Fibroblast of the aortic adventitia (primary cell): ENCODE data around the gene FLNB. TPM values are rescaled to one million over a fixed set of nuclear protein-coding genes. Genes with fewer than 3 reads are reported as not detected.

Experiments used
- DNase-seq: peaks from one replicate; pipeline ENCODE4 v3.0.0-alpha.2; 2010; ENCODE audit warnings: low read depth
- H3K4me3 ChIP-seq: 2 replicates; pipeline ENCODE4 v1.5.1; 2011; ENCODE audit warnings: low read depth, mild to moderate bottlenecking, control low read depth, low read length, moderate library complexity
- CTCF ChIP-seq: IDR thresholded peaks from 2 replicates; pipeline ENCODE4 v1.5.1; 2011; ENCODE audit warnings: mild to moderate bottlenecking, low read length, control low read depth, inconsistent platforms; ENCODE audit not compliant: insufficient read depth
- total RNA-seq: library from RNA; depleted of rRNA; stranded (reverse); fragments of >200 nt; gene quantifications from 2 replicates; pipeline ENCODE4 v1.2.3, GENCODE V29; 2012; ENCODE audit warnings: low replicate concordance

The FLNB gene
- total RNA-seq, 1 donor: 69.0 TPM

GRCh38 chr3:58037141-58037910 lies 29.1 kb downstream of the FLNB start:
- no peak for TF ChIP-seq CTCF
- H3K4me3 ChIP-seq: no peak overlapping the region
- DNase-seq: no peak

- no peak overlapping the region for H3K4me3 ChIP-seq
- no peak for DNase-seq
- TF ChIP-seq CTCF: no peak
These were observed 30.6 kb downstream of the FLNB start for GRCh38 chr3:58038675-58039292.

- no peak for TF ChIP-seq CTCF
- no peak overlapping the region for H3K4me3 ChIP-seq
- DNase-seq: no peak
These were observed 31.4 kb downstream of the FLNB start for GRCh38 chr3:58039601-58040000.

GRCh38 chr3:58041182-58041825 lies 33.1 kb downstream of the FLNB start:
- H3K4me3 ChIP-seq: no peak overlapping the region
- TF ChIP-seq CTCF: no peak
- DNase-seq: no peak

- TF ChIP-seq CTCF: no peak
These were observed 33.7 kb downstream of the FLNB start for GRCh38 chr3:58041826-58042324.

GRCh38 chr3:58042947-58043707 lies 34.9 kb downstream of the FLNB start:
- TF ChIP-seq CTCF: no peak
- DNase-seq: no peak

More at GRCh38 chr3:58041826-58042324, 33.7 kb downstream of the FLNB start:
- peak; percentile 70 for DNase-seq
- no peak overlapping the region for H3K4me3 ChIP-seq

More at GRCh38 chr3:58042947-58043707, 34.9 kb downstream of the FLNB start:
- no peak overlapping the region for H3K4me3 ChIP-seq
